Measurements from ENCODE around the gene MAN2C1.
"Not testable (repeated sequence)": the region's sequence is repeated elsewhere in the genome, so short reads cannot be mapped to it uniquely, and the experiment has no call there.

- TF ChIP-seq POLR2A (IDR thresholded peaks at IDR 0.05; ENCODE audit: low read depth, low read length); POLR2AphosphoS5 (IDR thresholded peaks at IDR 0.05; ENCODE audit: low read depth, low read length); TAF1 (IDR thresholded peaks at IDR 0.05; ENCODE audit: borderline replicate concordance, low read depth, low read length): not testable (repeated sequence)
Observed at GRCh38 chr15:75312548-75312947, 55.9 kb downstream of the MAN2C1 start.

All from GM12892 (cell line).